NCI-H82 treated with DMSO at 0.1 percent for 48 hours (cell line): Measurements from ENCODE around the gene ATP13A3.

ENCODE experiments used
- DNase-seq: peaks from one replicate; lab custom pipeline; 2025; ENCODE audit not compliant: unreplicated experiment; lab: John Stamatoyannopoulos, UW

Gene ATP13A3

GRCh38 chr3:194476784-194477183, 10.0 kb downstream of the ATP13A3 start:
- DNase-seq, result no peak

- no peak for DNase-seq
These were observed 10.8 kb downstream of the ATP13A3 start for GRCh38 chr3:194475978-194476377.

- no peak for DNase-seq
These were observed 11.5 kb downstream of the ATP13A3 start for GRCh38 chr3:194475138-194475932.

- no peak for DNase-seq
These were observed 12.1 kb downstream of the ATP13A3 start for GRCh38 chr3:194474675-194475074.

- peak; percentile 59 for DNase-seq
These were observed 14.4 kb downstream of the ATP13A3 start for GRCh38 chr3:194472290-194472920.

- no peak for DNase-seq
These were observed 14.9 kb downstream of the ATP13A3 start for GRCh38 chr3:194471863-194472262.

- no peak for DNase-seq
These were observed 16.2 kb downstream of the ATP13A3 start for GRCh38 chr3:194470615-194471014.

- no peak for DNase-seq
These were observed 16.8 kb downstream of the ATP13A3 start for GRCh38 chr3:194469977-194470376.

- no peak for DNase-seq
These were observed 18.7 kb downstream of the ATP13A3 start for GRCh38 chr3:194468086-194468485.

GRCh38 chr3:194466761-194467356, 19.9 kb downstream of the ATP13A3 start:
- no peak for DNase-seq

- no peak for DNase-seq
These were observed 20.8 kb downstream of the ATP13A3 start for GRCh38 chr3:194465920-194466570.

GRCh38 chr3:194465246-194465645, 21.6 kb downstream of the ATP13A3 start:
- DNase-seq, result no peak

- no peak for DNase-seq
These were observed 22.1 kb downstream of the ATP13A3 start for GRCh38 chr3:194464692-194465091.

- no peak for DNase-seq
These were observed 23.9 kb downstream of the ATP13A3 start for GRCh38 chr3:194462936-194463335.

- no peak for DNase-seq
These were observed 26.2 kb downstream of the ATP13A3 start for GRCh38 chr3:194460566-194460965.

GRCh38 chr3:194458131-194458530, 28.7 kb downstream of the ATP13A3 start:
- DNase-seq, result no peak

- no peak for DNase-seq
These were observed 31.3 kb downstream of the ATP13A3 start for GRCh38 chr3:194455481-194455880.

- DNase-seq, result no peak
These were observed 36.5 kb downstream of the ATP13A3 start for GRCh38 chr3:194450341-194450740.

GRCh38 chr3:194449913-194450312, 36.9 kb downstream of the ATP13A3 start:
- no peak for DNase-seq

- DNase-seq, result no peak
These were observed 39.1 kb downstream of the ATP13A3 start for GRCh38 chr3:194447657-194448056.

GRCh38 chr3:194447161-194447560, 39.6 kb downstream of the ATP13A3 start:
- no peak for DNase-seq

GRCh38 chr3:194446754-194447153, 40.0 kb downstream of the ATP13A3 start:
- DNase-seq, result no peak
